Myocyte (in vitro differentiated cells): ENCODE data around the gene ZDHHC4. TPM values are rescaled to one million over a fixed set of nuclear protein-coding genes. Genes with fewer than 3 reads are reported as not detected.

Experiments
- DNase-seq: peaks from one replicate; pipeline ENCODE4 v3.0.0-alpha.2; 2012; ENCODE audit warnings: low read depth
- polyA plus RNA-seq: library from polyadenylated mRNA; unstranded; fragments of >200 nt; gene quantifications from one replicate; pipeline ENCODE4 v1.2.1, GENCODE V29; 2012; ENCODE audit warnings: missing spikeins
- total RNA-seq: library from RNA; depleted of rRNA; stranded (reverse); fragments of >200 nt; gene quantifications from 2 replicates; pipeline ENCODE4 v1.2.3, GENCODE V29; 2014

The ZDHHC4 gene
- total RNA-seq, result 84.3 and 103 TPM in 2 replicates
- 84.0 TPM for polyA plus RNA-seq

- DNase-seq, result peak; percentile 94
Observed at GRCh38 chr7:6577369-6578113, at the start of gene ZDHHC4. TSS of gene ZDHHC4 (plus strand) at chr7:6577454. CDS start at chr7:6580562, 3,108 bp downstream.

GRCh38 chr7:6528401-6529130 lies 48.7 kb upstream of the ZDHHC4 start:
- no peak for DNase-seq

GRCh38 chr7:6529643-6530042 lies 47.6 kb upstream of the ZDHHC4 start:
- no peak for DNase-seq

- DNase-seq, result no peak
Observed at GRCh38 chr7:6530626-6531491, 46.4 kb upstream of the ZDHHC4 start.

- DNase-seq, result no peak
Observed at GRCh38 chr7:6531492-6532279, 45.6 kb upstream of the ZDHHC4 start.

- peak; percentile 32 for DNase-seq
Observed at GRCh38 chr7:6532516-6532915, 44.7 kb upstream of the ZDHHC4 start.

- no peak for DNase-seq
Observed at GRCh38 chr7:6533893-6534495, 43.3 kb upstream of the ZDHHC4 start.

- peak; percentile 76 for DNase-seq
Observed at GRCh38 chr7:6536262-6537260, 40.7 kb upstream of the ZDHHC4 start.

- DNase-seq, result no peak
Observed at GRCh38 chr7:6542368-6542767, 34.9 kb upstream of the ZDHHC4 start.

GRCh38 chr7:6545398-6546126 lies 31.7 kb upstream of the ZDHHC4 start:
- no peak for DNase-seq

- no peak for DNase-seq
Observed at GRCh38 chr7:6546498-6547251, 30.6 kb upstream of the ZDHHC4 start.

- no peak for DNase-seq
Observed at GRCh38 chr7:6547400-6547799, 29.9 kb upstream of the ZDHHC4 start.

GRCh38 chr7:6551016-6551511 lies 26.2 kb upstream of the ZDHHC4 start, which contains the start of gene GRID2IP:
TSS of gene GRID2IP (minus strand) at chr7:6551461. CDS start at chr7:6551436, 25 bp downstream.
- DNase-seq, result no peak

- DNase-seq, result no peak
Observed at GRCh38 chr7:6553448-6554044, 23.7 kb upstream of the ZDHHC4 start.

GRCh38 chr7:6554848-6555247 lies 22.4 kb upstream of the ZDHHC4 start:
- DNase-seq, result no peak

GRCh38 chr7:6556196-6556595 lies 21.1 kb upstream of the ZDHHC4 start:
- DNase-seq, result no peak

- peak; percentile 82 for DNase-seq
Observed at GRCh38 chr7:6558837-6559236, 18.4 kb upstream of the ZDHHC4 start.
